A673 (cell line): ENCODE data around the gene ZFYVE28. TPM values are rescaled to one million over a fixed set of nuclear protein-coding genes. Genes with fewer than 3 reads are reported as not detected.

Experiments used
- BruUV-seq: library from RNA; stranded (reverse); fragments of 400-500 nt; replicated peaks from 2 replicates; lab custom pipeline; 2021; lab: Mats Ljungman, UMichigan
- CTCF ChIA-PET: fragments of 300-600 bp; sonication (Branson Sonifier 250); formaldehyde crosslinking; loops from one replicate; lab custom pipeline; 2022; ENCODE audit warnings: antibody characterized with exemption; lab: Charles Lee
- POLR2A ChIA-PET: fragments of 300-600 bp; sonication (Branson Sonifier 250); formaldehyde crosslinking; loops from one replicate; lab custom pipeline; 2022; ENCODE audit warnings: antibody characterized with exemption; ENCODE audit not compliant: low non-redundant PET; lab: Charles Lee
- DNase-seq: peaks from one replicate; pipeline ENCODE4 v3.0.0-alpha.2; 2015; ENCODE audit warnings: low spot score
- H3K27ac ChIP-seq: fragments of 200-600 bp; sonication (generic); 2 replicates; pipeline ENCODE4 v1.5.1; 2016; ENCODE audit warnings: mixed run types, low read depth, mild to moderate bottlenecking, mixed read lengths, antibody characterized with exemption, low read length; ENCODE audit not compliant: poor library complexity, severe bottlenecking
- H3K27me3 ChIP-seq: fragments of 200-600 bp; sonication (generic); replicated peaks from 2 replicates; pipeline ENCODE4 v1.6.1; 2017; ENCODE audit warnings: mixed run types, low read depth, mild to moderate bottlenecking, mixed read lengths, antibody characterized with exemption, low read length; ENCODE audit not compliant: insufficient read depth, poor library complexity
- H3K36me3 ChIP-seq: fragments of 200-600 bp; sonication (generic); 2 replicates; pipeline ENCODE4 v1.6.1; 2016; ENCODE audit warnings: mixed run types, mild to moderate bottlenecking, mixed read lengths, antibody characterized with exemption, low read length; ENCODE audit not compliant: insufficient read depth, poor library complexity, severe bottlenecking
- H3K4me1 ChIP-seq: fragments of 200-600 bp; sonication (generic); 2 replicates; pipeline ENCODE4 v1.6.1; 2017; ENCODE audit warnings: mixed run types, mild to moderate bottlenecking, mixed read lengths, antibody characterized with exemption, low read length; ENCODE audit not compliant: insufficient read depth, poor library complexity, severe bottlenecking
- H3K4me3 ChIP-seq: fragments of 200-600 bp; sonication (generic); 2 replicates; pipeline ENCODE4 v1.5.1; 2016; ENCODE audit warnings: low read depth, mixed run types, mild to moderate bottlenecking, mixed read lengths, low read length; ENCODE audit not compliant: poor library complexity, severe bottlenecking
- H3K9me3 ChIP-seq: fragments of 200-600 bp; sonication (generic); 2 replicates; pipeline ENCODE4 v1.6.1; 2016; ENCODE audit warnings: mixed run types, low read depth, mild to moderate bottlenecking, mixed read lengths, antibody characterized with exemption, low read length; ENCODE audit not compliant: poor library complexity, severe bottlenecking
- CTCF ChIP-seq: fragments of 300-800, 200-600 bp; sonication (generic); conservative IDR thresholded peaks from 2 replicates; pipeline ENCODE4 v1.5.1; 2017; ENCODE audit warnings: low read depth, mild to moderate bottlenecking, antibody characterized with exemption, low read length, moderate library complexity, mixed read lengths
- EZH2 ChIP-seq: fragments of 200-600 bp; sonication (generic); IDR thresholded peaks from 2 replicates; pipeline ENCODE4 v1.6.1; 2017; ENCODE audit warnings: borderline replicate concordance, low read depth, mild to moderate bottlenecking, mixed read lengths, antibody characterized with exemption, low read length; ENCODE audit not compliant: poor library complexity, severe bottlenecking
- intact Hi-C: fragments of 100-400 bp; cut with micrococcal nuclease; formaldehyde crosslinking; loops from one replicate; pipeline ENCODE4 v1.10.0; 2022; ENCODE audit not compliant: unreplicated experiment
- total RNA-seq: library from RNA; stranded (reverse); gene quantifications from 2 replicates; pipeline ENCODE4 v1.2.3, GENCODE V29; 2021

Gene ZFYVE28
- total RNA-seq, 1 experiment from 2014 or later: 8.6 TPM

- POLR2A ChIA-PET: no interaction called here
- intact Hi-C loops: loop anchor here (10.0 kb wide), 1 partner anchor 148 kb away; the partner anchor contains the start of gene MXD4
Measured at GRCh38 chr4:2412885-2413716, 5.3 kb downstream of the ZFYVE28 start.

GRCh38 chr4:2412534-2412884, 5.9 kb downstream of the ZFYVE28 start:
- no peaks in the 10 kb centered on the region for H3K9me3 ChIP-seq
- POLR2A ChIA-PET: no interaction called here
- TF ChIP-seq EZH2: no peak
- no peak for TF ChIP-seq CTCF
- H3K4me3 ChIP-seq: peak overlapping the region; percentile 38
- peaks cover 27% of the 10 kb centered on the region for H3K4me1 ChIP-seq
- H3K36me3 ChIP-seq: no peaks in the 10 kb centered on the region
- intact Hi-C loops: loop anchor here (10.0 kb wide), 1 partner anchor 148 kb away; the partner anchor contains the start of gene MXD4
- no TSS peak for BruUV-seq
- H3K27ac ChIP-seq: peak overlapping the region; percentile 81
- CTCF ChIA-PET: interaction anchor here (1.3 to 1.6 kb wide), 2 partner anchors 12 to 29 kb away, joined by 5 to 6 read pairs; no protein-coding TSS in a partner anchor
- H3K27me3 ChIP-seq: peaks cover 2% of the 10 kb centered on the region
- no peak for DNase-seq

More at GRCh38 chr4:2412885-2413716, 5.3 kb downstream of the ZFYVE28 start:
- TF ChIP-seq CTCF (peak; percentile 71), EZH2 (no peak)
- CTCF ChIA-PET: interaction anchor here (1.3 to 1.6 kb wide), 2 partner anchors 11 to 29 kb away, joined by 5 to 6 read pairs; no protein-coding TSS in a partner anchor
- H3K36me3 ChIP-seq: no peaks in the 10 kb centered on the region
- peak overlapping the region; percentile 38 for H3K4me3 ChIP-seq
- DNase-seq: peak; percentile 94
- BruUV-seq: TSS peak; percentile 56
- H3K27ac ChIP-seq: peak overlapping the region; percentile 81
- H3K27me3 ChIP-seq: peaks cover 6% of the 10 kb centered on the region
- H3K4me1 ChIP-seq: peaks cover 27% of the 10 kb centered on the region
- H3K9me3 ChIP-seq: no peaks in the 10 kb centered on the region

- H3K4me1 ChIP-seq: peaks cover 26% of the 10 kb centered on the region
- H3K4me3 ChIP-seq: no peak overlapping the region
- intact Hi-C loops: loop anchor here (10.0 kb wide), 1 partner anchor 147 kb away; the partner anchor contains the start of gene MXD4
- ChIA-PET CTCF (interaction anchor here (1.3 to 1.6 kb wide), 2 partner anchors 13 to 30 kb away, joined by 5 to 6 read pairs; no protein-coding TSS in a partner anchor), POLR2A (no interaction called here)
- DNase-seq: no peak
- H3K36me3 ChIP-seq: no peaks in the 10 kb centered on the region
- no peak for TF ChIP-seq CTCF
- TF ChIP-seq EZH2: no peak
- H3K9me3 ChIP-seq: no peaks in the 10 kb centered on the region
- no peaks in the 10 kb centered on the region for H3K27me3 ChIP-seq
- H3K27ac ChIP-seq: no peak overlapping the region
- BruUV-seq: no TSS peak
Measured at GRCh38 chr4:2411786-2412510, 6.5 kb downstream of the ZFYVE28 start.
